HEK293 (cell line): ENCODE data around the gene CENATAC.

ENCODE experiments used
- CTCF ChIA-PET: fragments of 350-600 bp; formaldehyde crosslinking; extraction: SDS; loops from one replicate; lab custom pipeline; 2021; ENCODE audit warnings: antibody characterized with exemption; lab: Yijun Ruan, JAX
- POLR2A ChIA-PET: fragments of 300-600 bp; formaldehyde crosslinking; extraction: SDS; loops from one replicate; lab custom pipeline; 2020; ENCODE audit warnings: antibody characterized with exemption, inconsistent platforms; lab: Yijun Ruan, JAX
- H3K27ac ChIP-seq: fragments of 200-500 bp; sonication (Bioruptor generic); 2 replicates; pipeline ENCODE4 v1.5.1; 2014; ENCODE audit warnings: low read depth, low read length, control low read depth, inconsistent platforms; ENCODE audit errors: extremely low read depth
- H3K36me3 ChIP-seq, 2 experiments: fragments of 200-500 bp in 1 of 2; sonication (Bioruptor generic) in 1 of 2; 1 replicate in 1 of 2; 2 replicates in 1 of 2; pipeline ENCODE4 v1.5.1; 2014 to 2017; ENCODE audit warnings: inconsistent platforms in 2 of 2, low read length in 2 of 2; ENCODE audit not compliant: control insufficient read depth in 2 of 2, insufficient read depth in 1 of 2
- H3K4me1 ChIP-seq: fragments of 200-500 bp; sonication (Bioruptor generic); 2 replicates; pipeline ENCODE4 v1.5.1; 2014; ENCODE audit warnings: mild to moderate bottlenecking, low read length, inconsistent platforms; ENCODE audit not compliant: control insufficient read depth, insufficient read depth
- H3K4me3 ChIP-seq: 2 replicates; pipeline ENCODE4 v1.5.1; 2011; ENCODE audit warnings: low read depth, mild to moderate bottlenecking, control low read depth, low read length, moderate library complexity
- H3K9me3 ChIP-seq: fragments of 200-500 bp; sonication (Bioruptor generic); 2 replicates; pipeline ENCODE4 v1.5.1; 2014; ENCODE audit warnings: low read depth, low read length, inconsistent platforms; ENCODE audit not compliant: control insufficient read depth, insufficient read depth
- BCL11B ChIP-seq: fragments of 450-650 bp; formaldehyde crosslinking; IDR thresholded peaks from 2 replicates; pipeline ENCODE4 v1.5.1; 2016; ENCODE audit warnings: low read depth, missing biosample characterization, missing genetic modification characterization
- EGR2 ChIP-seq: fragments of 450-650 bp; formaldehyde crosslinking; IDR thresholded peaks from 2 replicates; pipeline ENCODE4 v1.5.1; 2016; ENCODE audit warnings: low read depth, missing biosample characterization, missing genetic modification characterization
- GLIS1 ChIP-seq: fragments of 450-650 bp; formaldehyde crosslinking; IDR thresholded peaks from 2 replicates; pipeline ENCODE4 v1.5.1; 2016; ENCODE audit warnings: missing biosample characterization, missing genetic modification characterization
- KLF7 ChIP-seq: fragments of 450-650 bp; formaldehyde crosslinking; IDR thresholded peaks from 2 replicates; pipeline ENCODE4 v1.5.1; 2016; ENCODE audit warnings: missing biosample characterization, missing genetic modification characterization, borderline replicate concordance
- OSR2 ChIP-seq: fragments of 450-650 bp; formaldehyde crosslinking; IDR thresholded peaks from 2 replicates; pipeline ENCODE4 v1.5.1; 2016; ENCODE audit warnings: missing biosample characterization, missing genetic modification characterization
- SP7 ChIP-seq: fragments of 450-650 bp; formaldehyde crosslinking; IDR thresholded peaks from 2 replicates; pipeline ENCODE4 v1.5.1; 2016; ENCODE audit warnings: missing biosample characterization, missing genetic modification characterization
- TCF7L2 ChIP-seq: IDR thresholded peaks from 2 replicates; pipeline ENCODE4 v1.6.1; 2011; ENCODE audit warnings: low read depth, mild to moderate bottlenecking, inconsistent platforms, low read length, moderate library complexity, borderline replicate concordance
- YY1 ChIP-seq: fragments of 450-650 bp; formaldehyde crosslinking; IDR thresholded peaks from 2 replicates; pipeline ENCODE4 v1.5.1; 2018; ENCODE audit warnings: missing biosample characterization, missing genetic modification characterization
- YY2 ChIP-seq: fragments of 450-650 bp; formaldehyde crosslinking; IDR thresholded peaks from 2 replicates; pipeline ENCODE4 v1.5.1; 2016; ENCODE audit warnings: missing biosample characterization, missing genetic modification characterization
- ZFHX2 ChIP-seq: fragments of 450-650 bp; formaldehyde crosslinking; conservative IDR thresholded peaks from 2 replicates; pipeline ENCODE4 v1.5.1; 2016; ENCODE audit warnings: missing biosample characterization, missing genetic modification characterization
- ZFP37 ChIP-seq: fragments of 450-650 bp; formaldehyde crosslinking; IDR thresholded peaks from 2 replicates; pipeline ENCODE4 v1.5.1; 2016; ENCODE audit warnings: missing biosample characterization, missing genetic modification characterization
- ZFP41 ChIP-seq: fragments of 450-650 bp; formaldehyde crosslinking; IDR thresholded peaks from 2 replicates; pipeline ENCODE4 v1.5.1; 2016; ENCODE audit warnings: missing biosample characterization, missing genetic modification characterization, borderline replicate concordance
- ZNF121 ChIP-seq: fragments of 450-650 bp; formaldehyde crosslinking; IDR thresholded peaks from 2 replicates; pipeline ENCODE4 v1.5.1; 2016; ENCODE audit warnings: missing biosample characterization, missing genetic modification characterization
- ZNF248 ChIP-seq: fragments of 450-650 bp; formaldehyde crosslinking; IDR thresholded peaks from 2 replicates; pipeline ENCODE4 v1.5.1; 2017; ENCODE audit warnings: missing biosample characterization, missing genetic modification characterization
- ZNF274 ChIP-seq, 2 experiments: fragments of 200-500 bp in 1 of 2; fragments of 450-650 bp in 1 of 2; sonication (Bioruptor generic) in 1 of 2; formaldehyde crosslinking in 1 of 2; IDR thresholded peaks; 2 replicates each; pipeline versions ENCODE4 v1.5.1 to v1.6.1; 2014 to 2016; ENCODE audit warnings: borderline replicate concordance in 1 of 2, inconsistent platforms in 1 of 2, low read length in 1 of 2, missing biosample characterization in 1 of 2, missing genetic modification characterization in 1 of 2
- ZNF433 ChIP-seq: fragments of 450-650 bp; formaldehyde crosslinking; IDR thresholded peaks from 2 replicates; pipeline ENCODE4 v1.5.1; 2016; ENCODE audit warnings: missing biosample characterization, missing genetic modification characterization, low read depth
- ZNF571 ChIP-seq: fragments of 450-650 bp; formaldehyde crosslinking; IDR thresholded peaks from 2 replicates; pipeline ENCODE4 v1.5.0; 2017; ENCODE audit warnings: missing biosample characterization, missing genetic modification characterization
- ZNF777 ChIP-seq: fragments of 450-650 bp; formaldehyde crosslinking; IDR thresholded peaks from 2 replicates; pipeline ENCODE4 v1.5.1; 2017; ENCODE audit warnings: missing biosample characterization, missing genetic modification characterization, borderline replicate concordance
- TF ChIP-seq, protein P1 (sequence below): fragments of 450-650 bp; formaldehyde crosslinking; IDR thresholded peaks from 2 replicates; pipeline ENCODE4 v1.5.1; 2016; ENCODE audit warnings: missing biosample characterization, missing genetic modification characterization
- TF ChIP-seq, protein P2 (sequence below): fragments of 450-650 bp; formaldehyde crosslinking; IDR thresholded peaks from 2 replicates; pipeline ENCODE4 v1.5.1; 2016; ENCODE audit warnings: missing biosample characterization, missing genetic modification characterization, low read depth

The CENATAC gene

DNA sequence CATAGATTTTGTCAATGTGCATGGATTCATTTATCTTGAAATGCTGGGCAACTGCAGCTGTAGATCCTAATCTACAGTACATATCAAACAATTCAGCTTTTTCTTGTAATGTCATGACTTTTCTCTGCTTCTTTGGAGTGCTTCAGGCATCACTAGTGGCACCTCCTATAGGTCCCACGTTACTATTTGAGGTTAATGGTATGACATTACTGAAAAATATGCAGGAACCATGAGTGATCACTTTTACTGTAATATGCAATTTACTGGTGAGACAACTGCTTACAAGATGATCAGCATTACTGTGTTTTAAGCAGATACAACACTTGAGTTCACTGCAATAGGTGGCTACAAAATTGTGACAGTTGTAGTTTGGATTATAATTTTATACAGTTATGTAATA lies 3.0 kb downstream of the CENATAC start:
- H3K36me3 ChIP-seq = peaks cover 13 to 51% of the 10 kb centered on the region in 2 experiments; a peak in 2 of 3 replicates
- POLR2A ChIA-PET = interaction anchor here (0.6 kb wide), 1 partner anchor 11 kb away, joined by 3 read pairs; no protein-coding TSS in a partner anchor

DNA sequence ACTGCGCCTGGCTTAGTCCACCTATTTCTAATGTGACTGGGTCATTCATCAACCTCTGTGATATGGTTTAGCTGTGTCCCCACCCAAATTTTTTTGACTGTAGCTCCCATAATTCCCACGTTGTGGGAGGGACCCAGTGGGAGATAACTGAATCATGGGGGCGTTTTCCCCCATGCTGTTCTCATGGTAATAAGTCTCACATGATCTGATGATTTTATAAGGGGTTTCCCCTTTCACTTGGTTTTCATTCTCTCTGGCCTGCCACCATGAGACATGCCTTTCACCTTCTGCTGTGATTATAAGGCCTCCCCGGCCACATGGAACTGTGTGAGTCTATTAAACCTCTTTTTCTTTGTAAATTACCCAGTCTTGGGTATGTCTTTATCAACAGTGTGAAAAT lies 8.7 kb downstream of the CENATAC start:
- Histone ChIP-seq H3K36me3 (peaks cover 6 to 75% of the 10 kb centered on the region in 2 experiments; a peak in 2 of 3 replicates), H3K4me1 (no peaks in the 10 kb centered on the region), H3K27ac (no peak overlapping the region), H3K4me3 (no peak overlapping the region), H3K9me3 (no peaks in the 10 kb centered on the region)
- ChIA-PET POLR2A (no interaction called here), CTCF (interaction anchor here (0.6 kb wide), 1 partner anchor 1865 kb away, joined by 3 read pairs; no protein-coding TSS in a partner anchor)
- TF ChIP-seq ZNF433 (tag by site-specific recombination) (no peak), EGR2 (tag by site-specific recombination) (0 out of 2 replicates have a peak, but pooled peaks have one; percentile 17)

More for the DNA sequence above, 3.0 kb downstream of the CENATAC start:
- no peak overlapping the region for H3K4me3 ChIP-seq
- H3K9me3 ChIP-seq = no peaks in the 10 kb centered on the region
- H3K27ac ChIP-seq = no peak overlapping the region
- TF ChIP-seq TCF7L2 (no peak), EGR2 (tag by site-specific recombination) (no peak), GLIS1 (tag by site-specific recombination) (no peak), SP7 (tag by site-specific recombination) (no peak), ZNF248 (tag by site-specific recombination) (no peak), ZFHX2 (tag by site-specific recombination) (no peak), BCL11B (tag by site-specific recombination) (no peak), OSR2 (tag by site-specific recombination) (no peak), ZNF274 (IDR thresholded peaks at IDR 0.05; ENCODE audit: low read length) (no peak), ZNF274 (tag by site-specific recombination; IDR thresholded peaks at IDR 0.05; ENCODE audit: borderline replicate concordance) (no peak), ZFP41 (tag by site-specific recombination) (no peak), YY1 (tag by site-specific recombination) (no peak), YY2 (no peak), ZNF121 (tag by site-specific recombination) (no peak), ZNF777 (tag by site-specific recombination) (no peak), ZNF571 (tag by site-specific recombination) (no peak)
- TF ChIP-seq, protein P1, sequence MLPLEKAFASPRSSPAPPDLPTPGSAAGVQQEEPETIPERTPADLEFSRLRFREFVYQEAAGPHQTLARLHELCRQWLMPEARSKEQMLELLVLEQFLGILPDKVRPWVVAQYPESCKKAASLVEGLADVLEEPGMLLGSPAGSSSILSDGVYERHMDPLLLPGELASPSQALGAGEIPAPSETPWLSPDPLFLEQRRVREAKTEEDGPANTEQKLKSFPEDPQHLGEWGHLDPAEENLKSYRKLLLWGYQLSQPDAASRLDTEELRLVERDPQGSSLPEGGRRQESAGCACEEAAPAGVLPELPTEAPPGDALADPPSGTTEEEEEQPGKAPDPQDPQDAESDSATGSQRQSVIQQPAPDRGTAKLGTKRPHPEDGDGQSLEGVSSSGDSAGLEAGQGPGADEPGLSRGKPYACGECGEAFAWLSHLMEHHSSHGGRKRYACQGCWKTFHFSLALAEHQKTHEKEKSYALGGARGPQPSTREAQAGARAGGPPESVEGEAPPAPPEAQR (tag by site-specific recombination) = no peak
- CTCF ChIA-PET = no interaction called here
- H3K4me1 ChIP-seq = no peaks in the 10 kb centered on the region

DNA sequence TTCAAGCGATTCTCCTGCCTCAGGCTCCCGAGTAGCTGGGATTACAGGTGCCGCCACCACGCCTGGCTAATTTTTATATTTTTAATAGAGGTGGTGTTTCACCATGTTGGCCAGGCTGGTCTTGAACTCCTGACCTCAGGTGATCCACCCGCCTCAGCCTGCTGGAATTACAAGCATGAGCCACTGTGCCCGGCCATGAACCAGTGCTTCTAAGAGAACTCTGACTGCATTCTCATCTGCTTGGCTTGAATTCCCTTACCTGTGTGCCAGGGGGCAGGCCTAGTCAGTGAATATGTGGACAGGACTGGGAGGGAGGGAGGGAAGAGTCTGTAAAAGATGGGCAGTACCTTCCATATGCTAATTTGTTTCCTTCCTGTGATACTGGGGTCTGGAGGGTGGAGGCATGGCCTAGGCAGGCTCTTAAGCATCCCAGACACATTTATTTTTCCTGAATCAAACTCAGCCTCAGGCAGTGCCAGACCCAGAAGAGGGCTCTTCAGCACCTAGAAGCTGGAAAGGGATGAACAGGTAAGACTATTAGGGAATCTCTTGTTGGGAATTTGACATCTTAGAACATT lies 13.6 kb downstream of the CENATAC start:
- POLR2A ChIA-PET = interaction anchor here (0.6 to 0.7 kb wide), 2 partner anchors 9 to 11 kb away, joined by 3 to 4 read pairs; no protein-coding TSS in a partner anchor

More for the DNA sequence above, 13.6 kb downstream of the CENATAC start:
- CTCF ChIA-PET = interaction anchor here (0.6 kb wide), 1 partner anchor 327 kb away, joined by 3 read pairs; no protein-coding TSS in a partner anchor
- no peak overlapping the region for H3K4me3 ChIP-seq
- no peaks in the 10 kb centered on the region for H3K4me1 ChIP-seq
- no peaks in the 10 kb centered on the region for H3K9me3 ChIP-seq
- peaks cover 12 to 87% of the 10 kb centered on the region in 2 experiments; a peak in 2 of 3 replicates for H3K36me3 ChIP-seq
- no peak overlapping the region for H3K27ac ChIP-seq
- no peak for TF ChIP-seq KLF7 (tag by site-specific recombination)
- TF ChIP-seq ZFP37 = no peak
- TF ChIP-seq, protein P2, sequence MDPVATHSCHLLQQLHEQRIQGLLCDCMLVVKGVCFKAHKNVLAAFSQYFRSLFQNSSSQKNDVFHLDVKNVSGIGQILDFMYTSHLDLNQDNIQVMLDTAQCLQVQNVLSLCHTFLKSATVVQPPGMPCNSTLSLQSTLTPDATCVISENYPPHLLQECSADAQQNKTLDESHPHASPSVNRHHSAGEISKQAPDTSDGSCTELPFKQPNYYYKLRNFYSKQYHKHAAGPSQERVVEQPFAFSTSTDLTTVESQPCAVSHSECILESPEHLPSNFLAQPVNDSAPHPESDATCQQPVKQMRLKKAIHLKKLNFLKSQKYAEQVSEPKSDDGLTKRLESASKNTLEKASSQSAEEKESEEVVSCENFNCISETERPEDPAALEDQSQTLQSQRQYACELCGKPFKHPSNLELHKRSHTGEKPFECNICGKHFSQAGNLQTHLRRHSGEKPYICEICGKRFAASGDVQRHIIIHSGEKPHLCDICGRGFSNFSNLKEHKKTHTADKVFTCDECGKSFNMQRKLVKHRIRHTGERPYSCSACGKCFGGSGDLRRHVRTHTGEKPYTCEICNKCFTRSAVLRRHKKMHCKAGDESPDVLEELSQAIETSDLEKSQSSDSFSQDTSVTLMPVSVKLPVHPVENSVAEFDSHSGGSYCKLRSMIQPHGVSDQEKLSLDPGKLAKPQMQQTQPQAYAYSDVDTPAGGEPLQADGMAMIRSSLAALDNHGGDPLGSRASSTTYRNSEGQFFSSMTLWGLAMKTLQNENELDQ (tag by site-specific recombination) = no peak
- no peak for TF ChIP-seq ZNF777 (tag by site-specific recombination)
- TF ChIP-seq BCL11B (tag by site-specific recombination) = no peak
